Renal pelvis (tissue), 4 donors: ENCODE data around the gene HECW1. TPM values are rescaled to one million over a fixed set of nuclear protein-coding genes. Genes with fewer than 3 reads are reported as not detected.

Source experiments
- DNase-seq: peaks from one replicate; pipeline ENCODE4 v3.0.0-alpha.2; 2013
- polyA plus RNA-seq, 3 donors: library from polyadenylated mRNA; unstranded; fragments of 120-200 nt; gene quantifications; one replicate each; pipeline ENCODE4 v1.2.1, GENCODE V29; 2013; ENCODE audit not compliant: insufficient read length in 3 of 3

HECW1 gene
- polyA plus RNA-seq, 3 donors: 6.4 to 8.3 (median 7.7) TPM

DNA sequence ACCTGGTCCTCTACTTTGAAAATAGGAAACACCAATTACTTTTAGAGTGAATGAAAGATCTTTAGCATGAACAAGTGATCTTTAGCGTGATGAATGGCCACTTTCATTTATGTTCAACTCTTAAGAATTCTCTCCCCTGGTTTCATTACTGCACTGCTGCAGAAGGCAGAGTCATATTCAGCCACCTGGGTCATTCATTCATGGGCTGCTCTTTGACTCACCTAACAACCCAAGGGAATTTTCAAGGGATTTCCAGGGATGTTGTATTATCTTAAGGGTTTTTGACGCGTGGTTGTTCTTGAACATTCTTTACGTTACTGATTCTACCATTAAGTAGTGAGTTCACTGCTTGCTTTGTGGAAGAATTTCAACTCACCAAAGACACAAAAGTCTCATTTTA is 383.1 kb downstream of the HECW1 start:
- DNase-seq: no peak

DNA sequence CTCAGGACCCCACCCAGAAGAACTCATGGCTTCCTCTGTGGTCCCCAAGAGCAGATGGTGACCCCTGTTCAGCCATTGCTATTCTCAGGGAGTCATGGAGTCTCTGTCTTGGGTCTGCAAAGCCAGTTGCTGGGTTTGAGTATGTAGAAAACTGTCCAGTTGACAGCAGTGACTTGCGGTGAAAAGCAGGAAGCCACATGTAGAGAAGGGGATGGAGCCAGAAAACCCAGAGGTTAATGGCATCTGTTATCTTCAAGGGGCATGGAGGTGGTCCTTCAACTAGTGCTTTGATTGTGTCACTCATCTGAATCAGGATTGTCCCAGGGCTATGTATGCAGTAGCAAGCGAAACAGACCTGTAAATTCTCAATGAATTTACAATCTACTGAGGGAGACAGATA is 384.1 kb downstream of the HECW1 start:
- DNase-seq: no peak

DNA sequence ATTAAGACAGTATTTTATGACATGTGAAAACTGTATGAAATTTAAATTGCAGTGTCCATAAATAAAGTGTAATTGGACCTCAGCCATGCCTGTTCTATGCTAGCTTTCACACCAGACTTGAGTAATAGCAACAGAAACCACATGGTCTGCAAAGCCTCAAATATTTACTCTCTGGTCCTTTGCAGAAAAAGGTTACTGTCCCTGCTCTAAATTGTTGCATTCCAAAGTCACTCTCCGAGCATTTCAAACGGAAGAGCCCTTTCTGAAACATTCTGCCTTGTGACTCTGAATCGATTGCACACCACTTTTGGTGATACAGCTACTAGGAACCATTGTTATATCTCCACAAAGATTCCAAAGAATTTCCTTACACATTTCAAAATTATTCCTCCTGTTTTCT is 389.4 kb downstream of the HECW1 start:
- DNase-seq: no peak

DNA sequence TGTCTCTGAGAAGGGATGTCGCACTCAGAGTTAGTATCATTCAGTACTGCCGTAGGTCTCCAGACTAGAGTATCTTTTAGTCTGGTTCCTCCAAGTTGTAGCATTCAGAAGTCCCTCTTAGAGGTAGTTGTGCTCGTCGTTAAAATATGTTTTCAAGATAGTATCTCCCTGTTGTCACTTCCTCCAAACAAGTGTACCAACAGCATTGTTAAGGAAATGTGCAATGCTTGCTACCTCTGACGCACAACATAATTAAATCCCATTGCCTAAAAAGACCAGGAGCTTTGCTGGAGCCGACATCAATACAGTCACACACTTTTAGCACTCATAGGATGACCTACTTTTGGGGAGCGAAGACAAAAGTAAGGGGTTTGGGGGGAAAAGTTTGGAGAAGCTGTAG is 390.5 kb downstream of the HECW1 start:
- no peak for DNase-seq

DNA sequence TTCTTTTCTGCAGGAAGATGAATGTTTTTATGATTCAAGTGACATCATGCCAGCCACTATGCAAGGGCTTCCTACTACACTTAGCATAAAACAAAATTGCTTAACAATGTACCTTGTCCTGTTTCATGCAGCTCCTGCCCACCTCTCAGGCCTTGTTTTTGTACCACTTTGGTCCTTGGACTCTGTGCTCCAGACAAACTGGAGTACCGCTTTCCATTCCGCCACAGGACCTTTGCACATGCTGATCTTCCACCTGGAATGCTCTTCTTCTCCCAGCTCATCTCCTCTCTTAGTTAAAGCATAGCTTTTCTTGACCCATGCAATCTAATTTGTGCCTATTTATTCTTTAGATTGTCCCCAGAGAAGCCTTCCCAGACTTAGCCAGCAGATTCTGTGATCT is 393.0 kb downstream of the HECW1 start:
- no peak for DNase-seq

DNA sequence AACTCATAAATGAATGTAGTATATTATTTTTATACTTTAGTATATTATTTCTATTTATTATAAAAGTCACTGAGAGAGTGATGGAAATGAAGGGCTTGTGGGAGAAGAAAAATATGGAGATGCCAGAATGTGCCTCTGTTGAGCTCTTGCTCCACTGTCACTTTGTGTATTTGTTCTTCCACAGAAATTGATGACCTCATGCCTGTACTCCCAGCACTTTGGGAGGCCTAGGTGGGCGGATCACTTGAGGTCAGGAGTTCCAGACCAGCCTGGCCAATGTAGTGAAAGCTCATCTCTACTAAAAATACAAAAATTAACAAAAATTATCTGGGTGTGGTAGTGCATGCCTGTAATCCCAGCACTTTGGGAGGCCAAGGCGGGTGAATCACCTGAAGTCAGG is 394.0 kb downstream of the HECW1 start:
- DNase-seq: no peak

DNA sequence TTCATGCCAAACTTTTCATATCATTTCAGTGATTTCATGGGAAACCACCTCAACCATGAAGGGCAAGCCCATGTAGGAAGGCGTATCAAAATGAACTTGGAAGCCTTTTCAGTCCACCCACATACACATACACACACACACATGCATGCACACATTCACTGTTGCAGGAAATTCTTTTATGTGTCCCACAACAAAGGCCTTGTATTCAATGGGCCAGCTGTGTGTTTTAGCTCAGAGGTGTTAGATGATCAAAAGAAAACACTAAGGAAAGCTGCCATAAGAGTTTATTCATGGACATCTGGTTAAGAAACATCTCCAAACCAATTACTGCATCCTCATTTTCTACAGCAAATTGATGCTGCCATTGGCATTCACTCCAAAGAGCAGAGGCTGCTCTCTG is 396.0 kb downstream of the HECW1 start:
- DNase-seq: no peak

DNA sequence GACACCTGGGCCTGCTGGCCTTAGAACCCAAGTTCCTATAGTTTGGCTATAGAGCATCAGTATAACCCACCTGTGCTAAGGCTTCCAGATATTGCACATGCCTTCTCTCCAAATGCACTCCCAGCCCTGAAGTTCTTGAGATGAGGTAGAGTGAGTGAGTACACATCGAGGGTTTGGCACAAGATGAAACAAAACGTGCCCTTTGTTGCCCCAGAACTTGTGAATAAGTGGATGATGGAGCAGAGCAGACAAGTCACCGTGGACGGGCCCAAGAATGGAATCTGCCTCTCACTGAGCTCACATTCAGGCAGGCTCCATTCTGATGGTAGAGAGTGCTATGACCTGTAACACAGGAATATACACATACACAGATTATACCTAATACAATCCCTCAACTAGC is 397.5 kb downstream of the HECW1 start:
- no peak for DNase-seq

DNA sequence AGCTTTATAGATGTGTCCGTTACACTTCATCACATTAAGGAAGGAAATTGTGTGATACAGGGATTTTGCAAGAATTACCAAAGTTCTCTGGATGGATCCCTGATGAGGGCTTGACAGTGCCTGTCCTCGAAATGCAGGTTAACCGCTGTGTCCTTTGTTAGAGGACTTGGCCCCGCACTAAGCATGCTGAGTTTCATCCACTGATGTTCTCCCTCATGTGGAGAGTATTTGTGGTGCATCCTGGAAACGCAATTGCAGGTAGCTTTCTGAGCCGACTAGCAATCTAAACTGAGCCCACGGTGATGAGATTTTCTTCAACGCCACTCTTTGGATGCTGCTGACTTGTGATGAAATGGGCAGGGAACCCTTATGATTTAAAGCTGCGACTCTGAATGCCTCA is 398.6 kb downstream of the HECW1 start:
- DNase-seq: no peak

DNA sequence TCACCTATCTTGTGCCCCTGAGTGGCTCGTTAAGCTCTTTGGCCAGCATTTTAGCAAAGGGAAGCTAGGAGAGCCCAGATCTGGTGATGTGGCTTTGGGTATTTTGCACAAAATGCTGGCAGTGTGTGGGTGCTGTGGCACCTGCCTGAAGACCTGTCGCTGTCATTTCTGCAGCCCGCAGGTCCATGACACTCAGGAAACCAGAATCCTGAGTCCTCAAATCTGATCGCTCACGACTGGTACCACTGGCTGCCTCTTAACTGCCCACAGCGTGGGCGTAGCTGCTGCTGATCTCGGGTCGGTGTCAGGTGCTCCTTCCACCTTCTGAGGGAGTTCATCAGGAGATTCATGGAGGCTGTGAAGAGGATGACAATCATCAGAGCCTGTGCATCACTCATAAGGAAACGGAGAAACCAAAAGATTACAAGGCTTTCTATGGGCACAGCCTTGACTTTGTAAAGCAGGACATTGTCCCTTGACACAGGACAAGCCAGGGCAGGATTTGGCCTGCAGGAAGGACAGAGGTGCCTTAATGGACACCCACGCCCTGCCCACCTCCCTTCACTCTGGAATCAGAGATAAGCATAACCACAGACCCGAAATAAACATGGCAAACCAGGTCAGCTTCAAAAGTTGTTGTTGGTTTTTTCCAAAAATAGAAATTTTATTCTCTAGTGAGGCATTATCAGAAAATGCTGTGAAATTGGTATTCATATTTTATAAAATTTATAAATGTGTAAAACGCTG is 399.5 kb downstream of the HECW1 start:
- no peak for DNase-seq

DNA sequence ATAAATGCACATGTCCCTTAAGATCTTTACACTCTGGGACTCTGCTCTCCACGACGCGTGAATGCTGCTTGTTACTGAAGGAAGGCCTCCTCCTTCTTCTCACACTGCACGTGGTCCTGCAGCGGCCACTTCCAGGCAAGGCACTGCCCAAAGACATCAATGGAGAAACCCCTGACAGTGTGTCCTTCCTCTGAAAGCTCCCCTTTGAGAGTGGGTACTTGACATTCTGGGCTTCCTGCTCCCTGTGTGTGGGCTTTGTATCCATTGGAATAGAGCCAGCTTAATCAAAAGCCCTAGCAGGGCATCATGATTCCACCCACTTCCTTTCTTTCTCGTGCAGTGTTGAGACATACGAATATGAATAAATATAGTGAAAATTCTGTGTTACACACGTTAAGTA is 400.8 kb downstream of the HECW1 start:
- DNase-seq: no peak

DNA sequence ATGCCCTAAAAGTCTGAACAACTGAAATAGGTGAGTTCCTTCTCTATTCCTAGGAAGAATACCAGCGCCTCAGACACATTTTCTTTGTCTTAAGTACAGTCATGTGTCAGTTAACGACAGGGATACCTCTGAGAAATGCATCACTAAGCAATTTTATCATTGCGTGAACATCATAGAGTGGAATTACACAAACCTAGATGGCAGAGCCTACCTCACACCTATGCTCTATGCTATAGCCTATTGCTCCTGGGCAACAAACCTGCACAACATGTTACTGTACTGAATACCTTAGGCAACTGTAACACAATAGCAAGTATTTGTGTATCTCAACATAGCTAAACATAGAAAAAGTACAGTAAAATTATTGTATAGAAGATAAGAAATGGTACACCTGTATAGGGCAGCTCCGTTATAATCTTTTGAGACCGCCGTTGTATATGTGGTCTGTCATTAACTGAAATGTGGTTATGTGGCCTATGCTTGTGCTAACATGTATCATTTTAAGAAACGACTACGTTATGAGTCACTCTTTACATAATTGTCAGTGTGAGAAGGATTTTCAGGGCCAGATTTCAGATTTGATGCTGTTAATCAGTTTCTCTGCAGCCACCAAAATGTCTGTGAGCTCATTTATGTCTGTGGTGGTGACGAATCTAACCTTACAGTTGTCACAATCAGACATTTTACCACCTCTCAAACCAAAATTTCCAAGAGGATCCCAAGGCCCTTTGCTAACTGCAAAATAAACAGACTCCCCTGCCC is 404.3 kb downstream of the HECW1 start:
- no peak for DNase-seq

DNA sequence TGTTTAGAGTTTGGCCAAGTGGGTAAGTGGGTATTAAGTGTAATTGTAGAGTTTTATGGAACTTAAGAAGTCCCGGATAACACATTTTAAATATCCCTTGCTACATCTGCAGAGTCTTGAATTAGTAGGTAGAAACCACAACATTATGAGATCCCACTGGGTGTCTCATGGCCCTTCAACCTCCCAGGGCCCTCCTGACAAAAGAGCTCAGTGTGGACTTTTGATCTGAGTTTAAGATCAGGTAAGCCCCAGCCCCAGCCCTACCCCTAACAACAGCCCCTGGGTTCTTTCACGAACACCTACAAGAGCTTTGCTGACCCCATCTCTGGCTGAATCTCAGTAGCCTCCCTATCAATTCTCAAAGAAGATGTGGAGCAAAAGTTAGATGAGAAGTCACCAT is 405.0 kb downstream of the HECW1 start:
- DNase-seq: no peak

DNA sequence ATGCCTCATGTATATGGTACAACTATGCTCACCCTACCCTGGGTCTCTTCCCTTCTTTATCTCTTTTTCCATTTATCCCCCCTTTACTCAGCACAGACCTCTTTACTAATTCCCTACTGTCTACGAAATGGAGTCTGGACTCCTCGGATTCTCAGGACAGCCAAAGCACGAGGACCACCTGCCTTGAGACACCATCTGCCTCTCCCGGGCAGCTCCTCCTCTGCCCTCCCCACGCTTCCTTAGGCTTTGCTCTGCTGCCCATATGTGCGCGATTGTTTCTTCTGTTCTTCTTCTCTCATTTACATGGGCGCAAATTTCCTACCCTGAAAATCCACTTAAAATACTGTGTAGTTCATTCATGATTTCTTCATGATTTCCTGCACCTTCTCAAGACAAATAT is 407.8 kb downstream of the HECW1 start:
- DNase-seq: no peak

DNA sequence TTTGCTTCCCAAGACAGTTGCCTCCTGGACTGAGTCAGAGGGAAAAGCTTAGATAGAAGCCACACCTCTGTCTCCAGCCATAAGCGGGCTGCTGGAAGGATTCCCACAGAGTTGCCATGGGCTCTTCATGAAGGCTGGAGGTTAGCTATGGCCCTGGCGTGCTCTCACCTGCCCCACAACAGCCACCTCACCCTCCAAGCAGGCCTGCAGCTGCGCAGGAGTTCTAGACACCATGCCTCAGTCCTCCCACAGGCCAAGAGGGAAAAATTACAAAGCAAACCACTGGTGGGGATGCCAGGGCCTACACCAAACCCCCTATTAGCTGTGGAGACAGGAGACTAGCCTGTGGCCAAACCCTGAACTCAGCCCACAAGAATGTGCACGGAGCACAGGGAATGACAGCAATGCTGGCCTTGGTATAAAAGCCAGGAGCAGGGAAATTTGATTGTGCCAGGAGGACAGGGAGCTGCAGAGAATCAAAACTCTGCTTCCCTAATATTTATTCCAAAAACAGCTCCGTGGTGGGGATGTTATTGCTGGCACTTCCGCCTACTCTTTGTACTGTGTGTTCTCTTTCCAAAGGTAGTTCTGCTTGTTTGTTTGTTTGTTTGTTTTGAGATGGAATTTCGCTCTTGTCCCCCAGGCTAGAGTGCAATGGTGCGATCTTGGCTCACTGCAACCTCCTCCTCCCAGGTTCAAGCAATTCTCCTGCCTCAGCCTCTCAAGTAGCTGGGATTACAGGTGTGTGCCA is 410.1 kb downstream of the HECW1 start:
- no peak for DNase-seq

DNA sequence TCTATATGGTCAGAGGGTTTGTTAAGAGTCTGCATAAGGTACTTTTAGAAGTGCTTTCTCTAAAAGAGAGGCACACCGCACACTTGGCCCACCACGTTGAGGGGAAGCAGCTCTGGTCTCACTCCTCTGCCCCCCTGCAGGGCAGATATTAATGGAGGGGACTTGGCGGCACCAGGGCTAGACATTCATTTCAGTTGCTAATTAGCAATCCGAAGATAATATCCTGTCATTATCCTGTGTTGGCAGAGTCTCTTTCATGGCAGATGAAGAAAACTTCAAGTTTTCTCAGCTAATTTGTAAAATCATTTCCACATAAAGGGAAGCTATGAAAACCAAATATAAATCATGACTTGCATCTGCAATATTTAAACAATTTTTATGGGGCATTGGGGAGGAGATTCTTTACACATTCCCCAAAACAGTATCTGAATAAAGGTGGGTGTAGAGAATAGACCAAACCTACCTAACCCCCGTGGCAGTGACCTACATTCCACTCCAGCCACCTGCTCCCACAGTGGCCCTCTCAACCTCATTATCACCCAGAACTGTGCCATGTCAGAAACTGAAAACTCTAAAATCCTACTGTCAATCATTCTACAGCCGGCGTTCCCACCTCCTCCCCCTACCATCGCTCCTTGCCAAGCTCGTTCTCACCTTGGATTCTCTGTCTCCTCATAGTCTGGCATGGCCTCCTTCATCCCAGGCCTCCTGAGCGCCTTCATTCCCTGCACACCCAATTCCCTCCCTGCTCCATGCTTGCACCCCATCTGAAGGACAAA is 416.3 kb downstream of the HECW1 start:
- DNase-seq: no peak

DNA sequence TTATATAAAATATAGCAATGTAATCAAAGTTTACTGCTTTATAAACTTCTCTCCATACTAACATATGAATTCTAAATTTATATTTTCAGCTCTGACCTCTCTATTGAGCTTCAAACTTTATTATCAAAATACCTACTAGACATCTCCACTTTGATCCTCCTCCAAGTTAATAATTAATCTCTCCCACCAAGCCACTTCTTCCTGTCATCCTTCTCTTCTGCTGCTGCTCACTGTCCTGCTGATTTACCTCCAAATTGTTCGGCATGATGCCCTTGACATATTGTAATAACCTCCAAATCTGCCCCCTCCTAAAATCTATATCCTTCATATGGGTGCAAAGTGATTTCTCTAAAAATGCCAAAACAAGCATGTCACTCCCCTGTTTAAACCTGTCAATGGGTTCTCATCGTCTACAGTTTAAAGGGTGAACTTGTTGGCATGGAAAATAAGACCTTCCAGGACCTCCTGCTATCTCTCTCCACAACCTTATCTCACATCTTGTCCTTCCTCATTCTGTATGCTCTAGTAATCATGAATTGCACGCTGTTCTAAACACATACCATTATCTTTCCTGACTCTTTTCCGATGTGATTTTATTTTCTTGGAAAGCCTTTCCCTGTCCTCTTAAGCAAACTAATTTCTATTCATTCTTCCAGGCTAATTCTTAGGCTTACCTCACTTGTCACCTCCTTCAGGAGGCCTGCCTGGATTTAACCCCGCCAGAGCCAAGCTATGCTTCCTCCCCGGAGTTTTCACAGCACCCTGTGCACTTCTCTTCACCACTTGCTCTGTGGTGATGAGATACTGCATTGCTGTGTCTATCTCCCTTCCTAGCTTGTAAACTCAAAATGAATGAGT is 418.3 kb downstream of the HECW1 start:
- DNase-seq: no peak

DNA sequence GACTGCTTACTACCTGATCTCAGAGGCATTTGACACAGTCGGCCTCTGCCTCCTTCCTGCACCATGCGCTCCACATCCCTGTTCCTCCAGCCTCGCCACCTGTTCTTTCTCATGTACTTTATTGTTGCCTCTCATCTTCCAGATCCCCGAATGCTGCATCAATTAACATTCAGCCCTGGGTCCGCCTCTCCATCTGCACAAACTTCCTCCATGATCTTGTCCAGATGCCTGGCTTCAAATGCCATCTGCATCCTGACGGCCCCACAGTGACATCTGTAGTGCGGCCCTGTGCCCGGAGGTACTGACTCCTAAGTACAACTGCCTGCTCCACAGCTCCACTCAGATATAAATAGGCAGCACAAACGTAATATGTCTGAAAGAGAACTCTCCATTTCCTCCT is 419.3 kb downstream of the HECW1 start:
- no peak for DNase-seq

DNA sequence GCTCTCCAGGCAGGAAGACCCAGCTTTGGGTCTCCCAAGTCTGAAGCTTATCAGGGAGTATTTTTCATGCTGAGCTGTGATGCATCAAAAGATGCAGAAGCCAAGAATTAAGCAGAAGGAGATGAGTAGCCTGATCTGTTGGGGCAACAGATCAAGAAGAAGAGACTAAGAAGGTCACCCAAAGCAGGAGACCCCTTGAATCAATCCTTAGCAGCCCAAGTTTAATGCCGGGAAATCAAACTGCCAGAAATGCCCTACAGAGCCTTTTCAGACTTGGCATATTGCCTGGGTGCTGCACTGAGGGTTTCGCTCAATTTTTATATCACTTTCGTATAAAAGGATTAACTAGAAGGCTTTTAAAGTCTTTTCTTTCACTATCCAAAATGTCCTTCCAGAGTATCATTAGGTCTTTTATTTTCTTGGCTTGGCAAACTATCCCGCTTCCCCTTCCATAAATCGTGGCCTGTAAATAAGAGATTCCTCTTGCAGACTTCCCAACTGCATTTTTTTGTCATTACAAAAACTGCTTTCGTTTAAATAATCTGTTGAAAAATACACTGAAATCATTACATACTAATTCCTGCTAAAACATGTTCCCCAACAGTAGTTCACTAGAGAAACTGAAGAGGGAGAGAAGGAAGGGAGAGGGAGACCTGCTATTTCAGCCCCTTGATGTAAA is 421.5 kb downstream of the HECW1 start:
- DNase-seq: peak; percentile 40

DNA sequence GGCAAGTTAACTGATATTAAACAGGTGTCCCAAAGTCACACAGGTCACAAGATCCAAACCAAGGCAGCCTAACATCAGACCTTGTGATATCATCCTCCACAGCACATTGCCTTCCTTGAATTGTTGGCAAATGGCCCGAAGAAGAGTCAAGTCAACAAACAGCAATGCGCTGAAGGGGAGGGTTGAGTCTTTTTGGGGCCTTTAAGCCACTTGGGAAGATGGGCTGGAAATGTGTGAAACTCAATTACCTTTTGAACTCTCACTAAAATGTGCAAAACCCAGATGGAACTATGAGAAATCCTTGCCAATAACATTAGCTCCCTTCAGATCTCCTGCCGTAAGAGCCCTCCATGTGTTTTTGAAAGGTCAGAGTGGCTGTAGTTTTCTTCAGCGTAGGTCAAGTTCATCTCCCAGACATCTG is 422.6 kb downstream of the HECW1 start:
- no peak for DNase-seq
